WI38 (cell line): Measurements from ENCODE around the gene TUBGCP4.

Experiments
- H3K4me3 ChIP-seq: 2 replicates; pipeline ENCODE4 v1.5.1; 2011; ENCODE audit warnings: low read depth, mild to moderate bottlenecking, control low read depth, low read length
- TF ChIP-seq, protein P1 (sequence below): IDR thresholded peaks from 2 replicates; pipeline ENCODE4 v1.5.1; 2012; ENCODE audit warnings: low read depth, mild to moderate bottlenecking, control low read depth, low read length

Gene TUBGCP4, protein sequence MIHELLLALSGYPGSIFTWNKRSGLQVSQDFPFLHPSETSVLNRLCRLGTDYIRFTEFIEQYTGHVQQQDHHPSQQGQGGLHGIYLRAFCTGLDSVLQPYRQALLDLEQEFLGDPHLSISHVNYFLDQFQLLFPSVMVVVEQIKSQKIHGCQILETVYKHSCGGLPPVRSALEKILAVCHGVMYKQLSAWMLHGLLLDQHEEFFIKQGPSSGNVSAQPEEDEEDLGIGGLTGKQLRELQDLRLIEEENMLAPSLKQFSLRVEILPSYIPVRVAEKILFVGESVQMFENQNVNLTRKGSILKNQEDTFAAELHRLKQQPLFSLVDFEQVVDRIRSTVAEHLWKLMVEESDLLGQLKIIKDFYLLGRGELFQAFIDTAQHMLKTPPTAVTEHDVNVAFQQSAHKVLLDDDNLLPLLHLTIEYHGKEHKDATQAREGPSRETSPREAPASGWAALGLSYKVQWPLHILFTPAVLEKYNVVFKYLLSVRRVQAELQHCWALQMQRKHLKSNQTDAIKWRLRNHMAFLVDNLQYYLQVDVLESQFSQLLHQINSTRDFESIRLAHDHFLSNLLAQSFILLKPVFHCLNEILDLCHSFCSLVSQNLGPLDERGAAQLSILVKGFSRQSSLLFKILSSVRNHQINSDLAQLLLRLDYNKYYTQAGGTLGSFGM

DNA sequence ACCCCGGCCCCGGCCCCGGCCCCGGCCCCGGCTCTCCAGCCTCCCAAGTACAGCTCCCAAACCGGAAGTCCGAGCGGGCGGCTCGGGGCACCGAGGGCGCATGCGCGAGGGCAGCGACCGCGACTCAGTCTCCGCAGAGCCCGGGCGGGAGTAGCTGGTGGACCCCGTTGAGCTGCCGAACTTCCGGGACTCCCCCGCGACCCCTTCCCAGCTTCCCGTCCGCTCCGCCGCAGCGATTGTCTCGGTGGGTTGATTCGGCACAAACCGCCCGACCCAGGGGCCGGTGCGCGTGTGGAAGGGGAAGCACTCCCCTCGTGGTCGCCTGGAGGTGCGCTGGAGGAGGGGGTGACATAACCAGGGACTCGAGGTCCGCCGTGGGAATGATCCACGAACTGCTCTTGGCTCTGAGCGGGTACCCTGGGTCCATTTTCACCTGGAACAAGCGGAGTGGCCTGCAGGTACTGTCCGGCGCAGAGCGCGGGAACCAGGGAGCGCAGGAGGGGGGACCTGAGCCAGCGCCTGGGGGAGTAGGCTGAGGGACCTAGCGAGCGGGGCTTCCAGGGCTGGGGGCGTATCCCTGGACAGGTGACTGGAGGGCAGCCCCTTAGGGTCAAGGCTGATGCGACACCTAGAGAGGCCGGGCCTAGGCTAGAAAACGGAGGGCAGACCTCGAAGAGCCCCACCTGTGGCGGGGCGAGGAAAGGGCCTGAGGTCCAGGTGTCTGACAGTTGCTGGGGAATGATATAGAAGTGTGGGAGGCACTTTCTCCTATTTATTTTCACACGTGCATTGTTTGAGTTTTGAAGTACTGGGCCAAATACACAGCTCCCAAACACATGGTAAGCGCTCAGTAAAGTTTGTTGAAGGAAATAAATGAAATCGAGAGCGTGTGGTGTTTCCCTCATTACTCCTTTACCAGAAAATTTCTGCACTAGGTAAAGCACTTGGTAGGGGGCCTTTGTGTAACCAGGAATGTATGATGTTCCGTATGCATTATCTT is at the start of gene TUBGCP4, which contains the start of gene ZSCAN29:
Gene TUBGCP4 (plus strand): TSS at position 127 of the 1,000 bp plus-strand sequence. CDS start 254 bp downstream, at position 381.
Gene ZSCAN29 (minus strand): TSS at position 69 of the 1,000 bp plus-strand sequence. CDS start 1,130 bp downstream, outside the sequence.
- H3K4me3 ChIP-seq, result peak within 1 kb of the TSS; percentile 88
- TF ChIP-seq, protein P1, sequence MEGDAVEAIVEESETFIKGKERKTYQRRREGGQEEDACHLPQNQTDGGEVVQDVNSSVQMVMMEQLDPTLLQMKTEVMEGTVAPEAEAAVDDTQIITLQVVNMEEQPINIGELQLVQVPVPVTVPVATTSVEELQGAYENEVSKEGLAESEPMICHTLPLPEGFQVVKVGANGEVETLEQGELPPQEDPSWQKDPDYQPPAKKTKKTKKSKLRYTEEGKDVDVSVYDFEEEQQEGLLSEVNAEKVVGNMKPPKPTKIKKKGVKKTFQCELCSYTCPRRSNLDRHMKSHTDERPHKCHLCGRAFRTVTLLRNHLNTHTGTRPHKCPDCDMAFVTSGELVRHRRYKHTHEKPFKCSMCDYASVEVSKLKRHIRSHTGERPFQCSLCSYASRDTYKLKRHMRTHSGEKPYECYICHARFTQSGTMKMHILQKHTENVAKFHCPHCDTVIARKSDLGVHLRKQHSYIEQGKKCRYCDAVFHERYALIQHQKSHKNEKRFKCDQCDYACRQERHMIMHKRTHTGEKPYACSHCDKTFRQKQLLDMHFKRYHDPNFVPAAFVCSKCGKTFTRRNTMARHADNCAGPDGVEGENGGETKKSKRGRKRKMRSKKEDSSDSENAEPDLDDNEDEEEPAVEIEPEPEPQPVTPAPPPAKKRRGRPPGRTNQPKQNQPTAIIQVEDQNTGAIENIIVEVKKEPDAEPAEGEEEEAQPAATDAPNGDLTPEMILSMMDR, result 0 out of 2 replicates have a peak, but pooled peaks have one; percentile 18

DNA sequence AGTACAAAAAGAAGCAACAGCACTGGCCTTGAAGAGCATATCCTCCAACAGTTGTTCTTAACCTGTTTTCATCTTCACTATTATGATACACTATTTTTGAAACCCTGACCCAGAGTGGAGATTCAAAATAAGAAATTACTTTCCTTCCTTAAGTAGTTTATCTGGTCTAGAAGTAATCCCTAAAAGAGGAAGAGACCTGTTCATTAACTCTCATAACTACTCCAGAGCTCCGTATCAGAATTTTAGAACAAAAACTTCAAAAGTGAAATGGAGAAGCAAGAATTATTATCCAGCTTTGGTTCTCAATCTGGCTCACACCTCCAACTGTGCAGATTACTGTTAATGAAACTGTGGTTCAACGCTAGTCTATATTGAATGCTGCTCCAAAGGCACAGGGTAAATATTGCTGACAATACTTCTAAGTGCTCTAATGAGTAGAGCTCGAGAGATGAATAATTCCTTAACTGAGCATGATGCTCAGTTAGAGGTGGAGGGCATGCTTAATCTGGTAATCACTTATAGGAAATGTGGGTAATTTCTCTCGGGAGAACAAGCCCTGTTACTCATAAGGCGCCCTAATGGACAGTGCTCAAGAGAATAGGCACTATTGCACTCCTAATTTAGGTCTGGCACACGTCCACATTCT is 45.7 kb upstream of the TUBGCP4 start:
- TF ChIP-seq, protein P1, result no peak
- H3K4me3 ChIP-seq, result no peak overlapping the region

DNA sequence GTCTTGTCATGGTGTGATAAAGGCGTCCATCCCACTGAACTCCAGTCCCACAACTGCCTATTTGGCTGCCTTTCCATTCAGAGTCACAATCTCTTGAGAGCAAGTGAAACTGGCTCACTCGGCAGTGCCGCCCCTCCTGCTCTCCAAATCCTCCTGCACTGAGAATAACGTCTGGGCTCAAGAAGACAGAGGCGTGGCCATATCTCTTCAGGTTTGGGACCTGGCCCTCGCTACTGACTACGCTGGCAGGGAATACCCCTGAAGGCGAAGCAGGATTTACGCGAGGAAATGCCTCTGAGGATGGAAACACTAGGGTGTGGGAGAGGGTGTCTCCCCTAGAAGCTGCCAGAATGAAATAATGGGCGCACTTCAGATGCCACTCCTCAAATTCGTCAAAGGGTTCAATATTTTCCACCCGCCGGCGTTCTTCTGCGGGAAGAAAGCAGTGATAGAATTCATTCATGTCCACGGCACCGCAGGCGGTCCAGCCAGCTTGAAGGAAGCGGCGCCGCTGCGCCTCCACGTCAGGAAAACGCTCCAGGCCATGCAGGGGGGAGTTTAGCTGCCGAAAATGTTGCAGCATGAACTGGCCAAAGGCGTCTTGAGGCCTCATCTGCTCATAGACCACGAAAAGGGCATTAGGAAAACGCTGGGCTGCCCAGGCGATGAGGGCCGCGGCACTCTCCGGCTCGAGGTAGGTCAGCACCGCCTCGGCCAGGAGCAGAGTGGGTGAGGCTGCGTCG is 41.5 kb upstream of the TUBGCP4 start:
- TF ChIP-seq, protein P1, result no peak
- peak overlapping the region; percentile 74 for H3K4me3 ChIP-seq

DNA sequence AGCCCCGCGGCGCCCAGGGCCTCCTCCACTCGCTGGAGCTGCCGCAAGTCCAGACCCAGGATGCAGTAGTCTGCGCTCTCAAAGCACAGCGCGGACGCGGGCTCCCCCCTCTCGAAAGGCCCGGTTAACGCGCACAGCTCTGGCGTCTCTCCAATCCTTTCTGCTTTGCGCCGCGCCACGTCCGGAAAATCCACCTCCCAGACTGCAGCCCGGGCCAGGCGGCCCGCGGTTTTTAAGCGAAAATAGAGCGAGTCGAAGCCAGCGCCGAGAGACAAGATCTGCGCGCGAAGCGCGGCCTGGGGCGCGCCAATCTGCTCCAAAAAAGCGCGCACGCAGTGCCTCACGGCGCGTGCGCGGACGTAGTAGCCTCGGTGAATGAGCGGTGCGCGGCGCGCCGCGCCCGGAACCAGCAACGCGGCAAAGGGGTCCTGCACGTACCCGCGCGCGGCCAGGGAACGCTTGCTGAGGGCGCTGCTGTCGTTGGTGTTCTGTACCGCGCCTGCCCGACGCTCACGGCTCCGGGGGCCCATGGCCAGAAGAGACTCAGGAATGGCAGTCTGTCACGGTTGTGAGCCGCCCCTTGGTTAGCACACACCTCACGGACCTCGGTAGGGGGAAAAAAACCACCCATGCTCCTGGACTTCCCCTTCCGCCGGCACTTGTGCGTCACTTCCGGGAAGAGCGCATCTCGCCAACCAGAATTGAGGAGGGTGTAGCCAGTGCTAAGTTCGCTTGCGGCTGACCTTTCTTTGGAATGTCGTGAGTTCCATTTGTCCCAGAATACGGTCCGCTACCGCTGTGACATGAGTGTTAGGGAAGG is 40.7 kb upstream of the TUBGCP4 start, which contains the start of gene LCMT2:
Gene LCMT2 (minus strand): TSS at position 614 of the 820 bp plus-strand sequence. CDS start 84 bp downstream, at position 530.
- TF ChIP-seq, protein P1, result no peak
- H3K4me3 ChIP-seq, result peak within 1 kb of the TSS; percentile 74

DNA sequence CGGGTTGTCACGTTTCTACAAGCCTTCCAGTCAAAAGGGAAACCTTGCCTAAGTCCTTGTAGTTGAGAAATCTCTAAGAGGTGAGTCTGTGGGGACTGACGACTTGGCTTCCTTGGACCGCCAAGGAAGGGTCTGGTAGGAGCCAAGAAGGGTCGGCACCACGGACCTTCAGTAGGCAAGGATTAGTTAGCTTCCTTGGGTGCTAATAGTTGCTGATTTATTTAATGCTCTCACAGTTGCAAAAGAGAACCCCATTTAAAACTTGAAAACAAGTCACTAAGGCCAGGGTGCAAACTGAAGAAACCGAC is 40.2 kb upstream of the TUBGCP4 start:
- peak overlapping the region; percentile 74 for H3K4me3 ChIP-seq
- TF ChIP-seq, protein P1, result no peak
